Astrocyte (in vitro differentiated cells and primary cell): ENCODE measurements around the gene PHTF1. TPM values are rescaled to one million over a fixed set of nuclear protein-coding genes. Genes with fewer than 3 reads are reported as not detected.
A peak's percentile ranks its signal among the peaks of the same experiment; 100 is the strongest.

ENCODE experiments used
- DNase-seq: peaks from one replicate; pipeline ENCODE4 v3.0.0-alpha.2; 2010; ENCODE audit warnings: low read depth
- FAIRE-seq: peaks from 2 replicates; lab custom pipeline; 2011; peaks lifted over from hg19 to GRCh38; lab: Jason Lieb, UNC
- H2AFZ ChIP-seq: 2 replicates; pipeline ENCODE4 v1.6.0; 2012; ENCODE audit warnings: low read depth, low read length, inconsistent platforms
- H3K27ac ChIP-seq: 2 replicates; pipeline ENCODE4 v1.5.1; 2011; ENCODE audit warnings: low read depth, low read length, inconsistent platforms
- H3K27me3 ChIP-seq: 2 replicates; pipeline ENCODE4 v1.6.0; 2011; ENCODE audit warnings: low read length, inconsistent platforms; ENCODE audit not compliant: insufficient read depth
- H3K36me3 ChIP-seq: 2 replicates; pipeline ENCODE4 v1.5.1; 2011; ENCODE audit warnings: low read length, inconsistent platforms; ENCODE audit not compliant: insufficient read depth
- H3K4me1 ChIP-seq: 2 replicates; pipeline ENCODE4 v1.5.1; 2011; ENCODE audit warnings: low read length, inconsistent platforms; ENCODE audit not compliant: insufficient read depth
- H3K4me2 ChIP-seq: 2 replicates; pipeline ENCODE4 v1.6.0; 2012; ENCODE audit warnings: low read length, inconsistent platforms
- H3K4me3 ChIP-seq: 2 replicates; pipeline ENCODE4 v1.5.1; 2011; ENCODE audit warnings: low read depth, mild to moderate bottlenecking, low read length, inconsistent platforms; ENCODE audit not compliant: insufficient read depth
- H3K79me2 ChIP-seq: 2 replicates; pipeline ENCODE4 v1.6.0; 2012; ENCODE audit warnings: mild to moderate bottlenecking, low read length, inconsistent platforms; ENCODE audit not compliant: insufficient read depth
- H3K9ac ChIP-seq: 2 replicates; pipeline ENCODE4 v1.6.0; 2012; ENCODE audit warnings: mild to moderate bottlenecking, low read length, inconsistent platforms
- H3K9me3 ChIP-seq: 2 replicates; pipeline ENCODE4 v1.5.1; 2012; ENCODE audit warnings: low read depth, mild to moderate bottlenecking, low read length, inconsistent platforms; ENCODE audit not compliant: insufficient read depth
- H4K20me1 ChIP-seq: 2 replicates; pipeline ENCODE4 v1.6.0; 2012; ENCODE audit warnings: low read length, inconsistent platforms; ENCODE audit not compliant: insufficient read depth
- H3K27ac Mint-ChIP-seq: one replicate; pipeline ENCODE4 v1.8.0; 2021; ENCODE audit warnings: mild to moderate bottlenecking, mixed read lengths; ENCODE audit not compliant: unreplicated experiment
- H3K27me3 Mint-ChIP-seq: one replicate; pipeline ENCODE4 v1.8.0; 2021; ENCODE audit warnings: low read depth, mixed read lengths; ENCODE audit not compliant: unreplicated experiment
- H3K36me3 Mint-ChIP-seq: one replicate; pipeline ENCODE4 v1.8.0; 2021; ENCODE audit warnings: low read depth, mixed read lengths; ENCODE audit not compliant: unreplicated experiment
- H3K4me1 Mint-ChIP-seq: one replicate; pipeline ENCODE4 v1.8.0; 2021; ENCODE audit warnings: low read depth, mixed read lengths; ENCODE audit not compliant: unreplicated experiment
- H3K4me3 Mint-ChIP-seq: one replicate; pipeline ENCODE4 v1.8.0; 2021; ENCODE audit warnings: mild to moderate bottlenecking, moderate library complexity, mixed read lengths; ENCODE audit not compliant: unreplicated experiment
- H3K9me3 Mint-ChIP-seq: one replicate; pipeline ENCODE4 v1.8.0; 2021; ENCODE audit warnings: mild to moderate bottlenecking, mixed read lengths; ENCODE audit not compliant: unreplicated experiment
- EZH2 ChIP-seq: IDR thresholded peaks from 2 replicates; pipeline ENCODE4 v1.6.1; 2012; ENCODE audit warnings: mild to moderate bottlenecking, low read length, inconsistent platforms; ENCODE audit not compliant: insufficient read depth
- total RNA-seq: library from RNA; stranded (reverse); gene quantifications from 2 replicates; pipeline ENCODE4 v1.2.1, GENCODE V29; 2021
- TF ChIP-seq, protein P1 (sequence below): IDR thresholded peaks from 2 replicates; pipeline ENCODE4 v1.5.1; 2011; ENCODE audit warnings: low read depth, mild to moderate bottlenecking, inconsistent platforms, low read length, moderate library complexity; ENCODE audit not compliant: insufficient read depth

Gene PHTF1
- total RNA-seq, 1 donor from 2014 or later, result 36.4 TPM

DNA sequence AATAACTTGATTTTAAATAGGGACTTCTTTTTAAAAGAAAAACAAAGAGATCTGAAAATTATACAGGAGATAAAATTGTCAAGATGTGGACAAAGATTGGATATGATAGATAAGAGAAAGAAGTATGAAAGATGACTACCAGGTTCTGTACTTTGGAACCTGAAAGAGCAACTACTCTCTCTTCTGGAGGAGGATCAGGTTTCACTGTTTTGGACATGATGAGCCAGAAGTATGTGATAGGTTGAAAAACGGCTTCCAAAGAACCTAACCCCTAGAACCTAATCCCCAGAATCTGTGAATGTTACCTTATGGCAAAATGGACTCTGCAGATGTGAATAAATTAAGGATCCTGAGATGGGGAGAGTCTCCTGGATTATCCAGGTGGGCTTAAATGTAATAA, 26.8 kb upstream of the PHTF1 start:
- H3K4me3 Mint-ChIP-seq, result no peak overlapping the region

DNA sequence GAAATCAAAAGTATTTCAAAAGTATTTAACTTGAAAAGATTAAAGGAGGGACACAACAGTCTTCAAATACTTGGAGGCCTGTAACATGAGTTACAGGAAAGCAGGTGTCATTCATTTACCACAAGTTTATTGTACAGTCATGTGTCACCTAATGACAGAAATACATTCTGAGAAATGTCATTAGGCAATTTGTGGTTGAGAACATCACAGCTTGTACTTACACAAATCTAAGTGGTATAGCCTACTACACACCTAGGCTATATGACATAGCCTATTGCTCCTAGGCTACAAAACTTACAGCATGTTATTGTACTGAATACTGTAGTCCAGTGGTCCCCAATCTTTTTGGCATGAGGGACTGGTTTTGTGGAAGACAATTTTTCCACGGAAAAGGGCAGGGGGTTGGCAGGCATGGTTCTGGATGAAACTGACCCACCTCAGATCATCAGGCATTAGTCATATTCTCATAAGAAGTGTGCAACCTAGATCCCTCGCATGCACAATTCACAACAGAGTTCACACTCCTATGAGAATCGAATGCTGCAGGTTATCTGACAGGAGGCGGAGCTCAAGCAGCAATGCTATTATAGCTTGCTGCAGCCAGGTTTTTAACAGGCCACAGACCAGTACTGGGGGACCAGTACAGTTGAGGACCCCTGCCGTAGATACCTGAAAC, 25.0 kb upstream of the PHTF1 start:
- Mint-ChIP-seq H3K27ac (no peak overlapping the region), H3K4me3 (no peak overlapping the region), H3K4me1 (peaks cover 22% of the 10 kb centered on the region), H3K9me3 (no peaks in the 10 kb centered on the region), H3K36me3 (peaks cover 3% of the 10 kb centered on the region), H3K27me3 (no peaks in the 10 kb centered on the region)
- Histone ChIP-seq H3K9me3 (no peaks in the 10 kb centered on the region), H3K4me3 (no peak overlapping the region), H4K20me1 (peaks cover 41% of the 10 kb centered on the region), H3K4me2 (no peak overlapping the region), H3K36me3 (no peaks in the 10 kb centered on the region), H3K27me3 (no peaks in the 10 kb centered on the region), H3K27ac (no peak overlapping the region), H3K79me2 (peaks cover 94% of the 10 kb centered on the region), H3K9ac (no peak overlapping the region), H3K4me1 (peaks cover 5% of the 10 kb centered on the region), H2AFZ (no peak overlapping the region)
- TF ChIP-seq, protein P1, sequence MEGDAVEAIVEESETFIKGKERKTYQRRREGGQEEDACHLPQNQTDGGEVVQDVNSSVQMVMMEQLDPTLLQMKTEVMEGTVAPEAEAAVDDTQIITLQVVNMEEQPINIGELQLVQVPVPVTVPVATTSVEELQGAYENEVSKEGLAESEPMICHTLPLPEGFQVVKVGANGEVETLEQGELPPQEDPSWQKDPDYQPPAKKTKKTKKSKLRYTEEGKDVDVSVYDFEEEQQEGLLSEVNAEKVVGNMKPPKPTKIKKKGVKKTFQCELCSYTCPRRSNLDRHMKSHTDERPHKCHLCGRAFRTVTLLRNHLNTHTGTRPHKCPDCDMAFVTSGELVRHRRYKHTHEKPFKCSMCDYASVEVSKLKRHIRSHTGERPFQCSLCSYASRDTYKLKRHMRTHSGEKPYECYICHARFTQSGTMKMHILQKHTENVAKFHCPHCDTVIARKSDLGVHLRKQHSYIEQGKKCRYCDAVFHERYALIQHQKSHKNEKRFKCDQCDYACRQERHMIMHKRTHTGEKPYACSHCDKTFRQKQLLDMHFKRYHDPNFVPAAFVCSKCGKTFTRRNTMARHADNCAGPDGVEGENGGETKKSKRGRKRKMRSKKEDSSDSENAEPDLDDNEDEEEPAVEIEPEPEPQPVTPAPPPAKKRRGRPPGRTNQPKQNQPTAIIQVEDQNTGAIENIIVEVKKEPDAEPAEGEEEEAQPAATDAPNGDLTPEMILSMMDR, result no peak
- TF ChIP-seq EZH2, result no peak
- FAIRE-seq, result no peak
- peak; percentile 41 for DNase-seq

More for the DNA sequence above, 26.8 kb upstream of the PHTF1 start:
- Histone ChIP-seq H3K4me2 (no peak overlapping the region), H3K9ac (no peak overlapping the region), H3K4me3 (no peak overlapping the region), H3K36me3 (no peaks in the 10 kb centered on the region), H3K9me3 (no peaks in the 10 kb centered on the region), H4K20me1 (peaks cover 29% of the 10 kb centered on the region), H3K27me3 (no peaks in the 10 kb centered on the region), H2AFZ (no peak overlapping the region), H3K27ac (no peak overlapping the region), H3K4me1 (peaks cover 5% of the 10 kb centered on the region), H3K79me2 (peaks cover 92% of the 10 kb centered on the region)
- H3K4me1 Mint-ChIP-seq, result peaks cover 22% of the 10 kb centered on the region
- H3K27ac Mint-ChIP-seq, result no peak overlapping the region
- FAIRE-seq (no peak), DNase-seq (no peak)
- no peaks in the 10 kb centered on the region for H3K27me3 Mint-ChIP-seq
- no peaks in the 10 kb centered on the region for H3K9me3 Mint-ChIP-seq
- peaks cover 3% of the 10 kb centered on the region for H3K36me3 Mint-ChIP-seq
- TF ChIP-seq, protein P1, result no peak
- TF ChIP-seq EZH2, result no peak
